Measurements from ENCODE around the gene HOXA13.

GRCh38 chr7:27165996-27166530, 33.8 kb downstream of the HOXA13 start:
- TF ChIP-seq TAF1 (IDR thresholded peaks at IDR 0.05; ENCODE audit: borderline replicate concordance, low read depth, low read length) (no peak), POLR2A (IDR thresholded peaks at IDR 0.05; ENCODE audit: low read depth, low read length) (no peak), POLR2AphosphoS5 (IDR thresholded peaks at IDR 0.05; ENCODE audit: low read depth, low read length) (no peak)
